ENCODE results near the gene PACSIN3. TPM values are rescaled to one million over a fixed set of nuclear protein-coding genes. Genes with fewer than 3 reads are reported as not detected.
A peak's percentile ranks its signal among the peaks of the same experiment; 100 is the strongest.

PACSIN3 gene
- total RNA-seq, 1 donor from 2014 or later: 57.4 TPM

DNA sequence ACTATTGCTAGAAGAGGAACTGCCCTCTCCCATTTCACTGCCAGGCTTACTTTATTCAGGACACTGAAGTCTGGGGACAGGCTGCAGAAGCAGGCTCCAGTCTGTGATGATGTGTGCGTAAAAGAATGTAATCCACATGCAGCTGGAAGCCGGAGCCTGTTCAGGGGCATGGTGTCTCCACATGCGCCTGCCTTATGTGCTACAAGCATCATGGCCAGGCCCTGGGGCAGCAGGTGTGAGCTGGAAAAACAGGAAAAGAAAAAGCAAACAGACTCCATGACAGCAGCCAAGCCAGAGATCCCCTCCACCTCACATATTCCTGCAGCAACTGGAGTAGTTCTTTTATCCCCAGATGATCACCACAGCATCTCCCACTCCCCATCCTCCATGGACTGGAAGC lies 42.9 kb downstream of the PACSIN3 start:
- Histone ChIP-seq H3K27me3 (ENCODE audit: control insufficient read depth, insufficient read depth, low read length) (no peaks in the 10 kb centered on the region), H3K4me3 (ENCODE audit: low read depth, low read length) (no peak overlapping the region), H3K36me3 (ENCODE audit: control insufficient read depth, insufficient read depth, low read length) (no peaks in the 10 kb centered on the region)
- TF ChIP-seq CTCF (IDR thresholded peaks at IDR 0.05; ENCODE audit: insufficient read depth, low read length, poor library complexity, severe bottlenecking): no peak
- peak; percentile 28 for DNase-seq (ENCODE audit: low read depth)

DNA sequence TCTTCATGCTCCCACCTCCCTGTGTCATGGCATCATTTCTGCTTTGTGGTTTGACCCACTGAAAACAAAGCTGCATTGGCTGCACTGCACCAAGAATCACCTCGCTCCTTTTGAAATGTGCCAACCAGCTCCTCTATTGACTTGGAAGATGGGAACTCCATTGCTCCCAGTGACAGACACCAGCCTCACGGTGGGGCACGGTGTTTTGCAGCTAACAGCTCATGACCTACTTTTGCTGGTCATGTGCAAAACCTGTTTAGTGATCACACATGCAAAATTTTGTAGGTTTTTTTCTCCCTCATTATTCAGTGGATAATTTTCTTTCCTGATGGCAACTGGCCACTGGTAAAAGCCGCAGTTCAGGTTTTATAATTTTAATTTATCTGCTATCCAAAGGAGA lies 46.4 kb downstream of the PACSIN3 start:
- no peak for DNase-seq (ENCODE audit: low read depth)
- TF ChIP-seq CTCF (IDR thresholded peaks at IDR 0.05; ENCODE audit: insufficient read depth, low read length, poor library complexity, severe bottlenecking): no peak
- Histone ChIP-seq H3K36me3 (ENCODE audit: control insufficient read depth, insufficient read depth, low read length) (peaks cover 1% of the 10 kb centered on the region), H3K27me3 (ENCODE audit: control insufficient read depth, insufficient read depth, low read length) (no peaks in the 10 kb centered on the region), H3K4me3 (ENCODE audit: low read depth, low read length) (no peak overlapping the region)

GRCh38 chr11:47137476-47137875 lies 48.8 kb downstream of the PACSIN3 start:
- H3K27me3 ChIP-seq (ENCODE audit: control insufficient read depth, insufficient read depth, low read length): no peaks in the 10 kb centered on the region
- TF ChIP-seq CTCF (IDR thresholded peaks at IDR 0.05; ENCODE audit: insufficient read depth, low read length, poor library complexity, severe bottlenecking): no peak
- peaks cover 1% of the 10 kb centered on the region for H3K36me3 ChIP-seq (ENCODE audit: control insufficient read depth, insufficient read depth, low read length)

DNA sequence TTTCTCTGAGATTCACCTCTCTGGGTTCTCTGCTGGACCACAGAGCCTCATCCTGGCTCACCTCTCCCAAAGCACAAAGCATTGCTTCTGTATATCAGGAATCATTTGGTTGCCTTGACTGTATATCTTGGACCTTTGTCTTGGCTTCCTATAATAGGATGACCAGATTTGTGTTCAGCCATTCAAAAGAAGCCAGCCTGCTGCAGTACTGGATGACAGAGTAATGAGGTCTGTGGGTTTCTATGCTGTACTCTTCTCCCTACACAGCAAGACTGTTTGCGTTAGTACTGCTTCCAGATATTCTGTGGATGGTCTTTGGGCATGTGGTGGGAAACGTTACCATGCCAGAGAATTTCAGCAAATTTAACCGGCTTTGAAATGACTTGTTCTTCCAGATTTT lies 49.3 kb downstream of the PACSIN3 start:
- no peak for DNase-seq (ENCODE audit: low read depth)
- Histone ChIP-seq H3K36me3 (ENCODE audit: control insufficient read depth, insufficient read depth, low read length) (peaks cover 1% of the 10 kb centered on the region), H3K27me3 (ENCODE audit: control insufficient read depth, insufficient read depth, low read length) (no peaks in the 10 kb centered on the region), H3K4me3 (ENCODE audit: low read depth, low read length) (no peak overlapping the region)
- TF ChIP-seq CTCF (IDR thresholded peaks at IDR 0.05; ENCODE audit: insufficient read depth, low read length, poor library complexity, severe bottlenecking): no peak

More at GRCh38 chr11:47137476-47137875, 48.8 kb downstream of the PACSIN3 start:
- no peak overlapping the region for H3K4me3 ChIP-seq (ENCODE audit: low read depth, low read length)
- no peak for DNase-seq (ENCODE audit: low read depth)

DNA sequence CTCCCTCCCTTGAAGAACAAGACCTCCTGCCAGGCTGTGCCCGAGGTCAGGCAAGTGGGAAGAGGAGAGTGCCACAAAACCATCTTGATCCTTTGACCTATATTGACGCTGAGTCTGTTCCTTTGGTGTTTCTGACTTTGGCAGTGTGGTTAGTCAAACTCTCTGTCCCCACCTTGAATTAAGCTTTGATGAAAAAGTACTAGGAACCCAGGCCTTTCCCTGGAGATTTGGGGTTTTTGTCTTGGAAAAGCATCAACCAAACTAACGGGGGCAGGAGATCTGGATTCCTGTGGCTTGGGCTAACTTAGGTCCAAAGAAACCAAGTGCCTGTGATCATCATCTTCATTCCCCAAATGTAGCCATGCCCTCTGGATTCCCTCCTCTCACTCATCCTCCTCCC lies 49.9 kb downstream of the PACSIN3 start:
- H3K36me3 ChIP-seq (ENCODE audit: control insufficient read depth, insufficient read depth, low read length): peaks cover 1% of the 10 kb centered on the region
- no peak for TF ChIP-seq CTCF (IDR thresholded peaks at IDR 0.05; ENCODE audit: insufficient read depth, low read length, poor library complexity, severe bottlenecking)
- no peak for DNase-seq (ENCODE audit: low read depth)
- no peak overlapping the region for H3K4me3 ChIP-seq (ENCODE audit: low read depth, low read length)
- no peaks in the 10 kb centered on the region for H3K27me3 ChIP-seq (ENCODE audit: control insufficient read depth, insufficient read depth, low read length)

DNA sequence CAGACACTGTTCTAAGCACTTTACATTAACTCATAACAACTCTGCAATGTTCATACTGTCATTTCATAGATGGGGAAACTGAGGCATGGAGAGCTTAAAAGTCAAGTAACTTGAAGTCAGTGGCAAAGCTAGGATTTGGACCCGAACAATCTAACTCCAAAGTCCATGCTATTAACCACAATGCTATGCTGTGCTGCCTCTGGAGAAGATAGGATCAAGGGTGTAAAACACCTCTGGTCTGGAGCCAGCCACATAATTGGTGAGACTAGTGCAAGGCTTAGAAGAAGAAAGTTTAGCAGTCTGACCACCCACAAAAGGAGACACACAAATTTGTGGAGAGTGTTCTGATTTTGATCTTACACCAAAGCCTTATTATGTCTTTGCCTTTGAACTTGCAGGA lies 53.3 kb downstream of the PACSIN3 start:
- no peak overlapping the region for H3K4me3 ChIP-seq (ENCODE audit: low read depth, low read length)
- H3K27me3 ChIP-seq (ENCODE audit: control insufficient read depth, insufficient read depth, low read length): no peaks in the 10 kb centered on the region
- DNase-seq (ENCODE audit: low read depth): no peak
- peaks cover 1% of the 10 kb centered on the region for H3K36me3 ChIP-seq (ENCODE audit: control insufficient read depth, insufficient read depth, low read length)
- TF ChIP-seq CTCF (IDR thresholded peaks at IDR 0.05; ENCODE audit: insufficient read depth, low read length, poor library complexity, severe bottlenecking): no peak

Measured in kidney epithelial cell (primary cell).